IMR-90 (cell line): ENCODE results near the gene AGPAT1. TPM values are rescaled to one million over a fixed set of nuclear protein-coding genes. Genes with fewer than 3 reads are reported as not detected.

Experiments
- ATAC-seq: fragments of 200-7000 bp; cut with Tn5 transposase; 2 replicates; pipeline ENCODE4 v1.9.1; 2020; ENCODE audit warnings: low read depth, mild to moderate bottlenecking, moderate library complexity
- BruUV-seq: library from RNA; stranded (reverse); fragments of 400-500 nt; replicated peaks from 2 replicates; lab custom pipeline; 2021; lab: Mats Ljungman, UMichigan
- CTCF ChIA-PET: fragments of 300-600 bp; formaldehyde crosslinking; extraction: SDS; loops from one replicate; lab custom pipeline; 2021; ENCODE audit warnings: antibody characterized with exemption; lab: Yijun Ruan, JAX
- POLR2A ChIA-PET: fragments of 300-600 bp; sonication (Branson Sonifier 250); formaldehyde crosslinking; loops from one replicate; lab custom pipeline; 2022; ENCODE audit warnings: antibody characterized with exemption; ENCODE audit not compliant: unreplicated experiment; lab: Charles Lee
- DNase-seq: peaks from one replicate; pipeline ENCODE4 v3.0.0; 2013
- H2AFZ ChIP-seq: replicated peaks from 2 replicates; pipeline ENCODE3; 2013; ENCODE audit warnings: low read length, mild to moderate bottlenecking; ENCODE audit not compliant: poor library complexity
- H2AK5ac ChIP-seq: 2 replicates; pipeline ENCODE4 v1.6.1; 2013; ENCODE audit warnings: low read depth, low read length, inconsistent platforms
- H2AK9ac ChIP-seq: replicated peaks from 2 replicates; pipeline ENCODE3; 2013; ENCODE audit warnings: mild to moderate bottlenecking, low read depth, low read length, moderate library complexity; ENCODE audit not compliant: poor library complexity
- H2BK120ac ChIP-seq: 2 replicates; pipeline ENCODE4 v1.6.1; 2013; ENCODE audit warnings: low read depth, low read length, inconsistent platforms
- H2BK15ac ChIP-seq: 3 replicates; pipeline ENCODE4 v1.6.1; 2013; ENCODE audit warnings: low read depth, low read length, inconsistent platforms
- H2BK20ac ChIP-seq: 2 replicates; pipeline ENCODE4 v1.6.1; 2013; ENCODE audit warnings: low read depth, mild to moderate bottlenecking, inconsistent platforms, low read length, moderate library complexity
- H2BK5ac ChIP-seq: 2 replicates; pipeline ENCODE4 v1.6.1; 2013; ENCODE audit warnings: mild to moderate bottlenecking, low read depth, low read length, inconsistent platforms; ENCODE audit not compliant: poor library complexity, severe bottlenecking
- H3K14ac ChIP-seq: replicated peaks from 2 replicates; pipeline ENCODE4 v1.6.1; 2013; ENCODE audit warnings: low read depth, low read length, inconsistent platforms
- H3K18ac ChIP-seq: 2 replicates; pipeline ENCODE4 v1.6.1; 2013; ENCODE audit warnings: low read depth, low read length, control low read depth
- H3K23ac ChIP-seq: 2 replicates; pipeline ENCODE4 v1.6.1; 2013; ENCODE audit warnings: low read depth, low read length, inconsistent platforms
- H3K27ac ChIP-seq: 2 replicates; pipeline ENCODE4 v1.5.1; 2013; ENCODE audit warnings: mild to moderate bottlenecking, control low read depth, low read length; ENCODE audit not compliant: insufficient read depth
- H3K27me3 ChIP-seq: 2 replicates; pipeline ENCODE4 v1.6.1; 2013; ENCODE audit warnings: low read length; ENCODE audit not compliant: control insufficient read depth, insufficient read depth
- H3K36me3 ChIP-seq: 2 replicates; pipeline ENCODE4 v1.6.1; 2013; ENCODE audit warnings: low read length, mixed read lengths; ENCODE audit not compliant: control insufficient read depth, insufficient read depth
- H3K4ac ChIP-seq: 2 replicates; pipeline ENCODE4 v1.6.1; 2013; ENCODE audit warnings: low read depth, low read length, inconsistent platforms
- H3K4me1 ChIP-seq: 2 replicates; pipeline ENCODE4 v1.6.1; 2013; ENCODE audit warnings: low read length, mixed read lengths; ENCODE audit not compliant: control insufficient read depth, insufficient read depth
- H3K4me2 ChIP-seq: 2 replicates; pipeline ENCODE4 v1.6.1; 2013; ENCODE audit warnings: low read depth, mild to moderate bottlenecking, control low read depth, low read length, moderate library complexity
- H3K4me3 ChIP-seq: 2 replicates; pipeline ENCODE4 v1.5.1; 2013; ENCODE audit warnings: low read depth, mild to moderate bottlenecking, control low read depth, low read length, moderate library complexity; ENCODE audit not compliant: insufficient read depth
- H3K56ac ChIP-seq: 2 replicates; pipeline ENCODE4 v1.6.1; 2013; ENCODE audit warnings: low read length, inconsistent platforms; ENCODE audit not compliant: insufficient read depth; ENCODE audit errors: extremely low read depth
- H3K79me1 ChIP-seq, 2 experiments: 2 replicates each; pipeline ENCODE4 v1.6.1; 2013; ENCODE audit warnings: low read length in 2 of 2, inconsistent platforms in 1 of 2, low read depth in 1 of 2
- H3K9ac ChIP-seq: 2 replicates; pipeline ENCODE4 v1.6.1; 2013; ENCODE audit warnings: low read depth, low read length, control low read depth
- H3K9me1 ChIP-seq: 2 replicates; pipeline ENCODE4 v1.6.1; 2013; ENCODE audit warnings: low read length, inconsistent platforms; ENCODE audit not compliant: insufficient read depth
- H3K9me3 ChIP-seq: 2 replicates; pipeline ENCODE4 v1.6.1; 2013; ENCODE audit warnings: low read length; ENCODE audit not compliant: control insufficient read depth, insufficient read depth
- H4K20me1 ChIP-seq: 2 replicates; pipeline ENCODE4 v1.6.1; 2013; ENCODE audit warnings: low read length, inconsistent platforms; ENCODE audit not compliant: insufficient read depth
- H4K5ac ChIP-seq: 2 replicates; pipeline ENCODE4 v1.6.1; 2013; ENCODE audit warnings: mild to moderate bottlenecking, low read depth, low read length, control low read depth
- H4K8ac ChIP-seq, 2 experiments: 2 replicates each; pipeline ENCODE4 v1.6.1; 2013; ENCODE audit warnings: low read depth in 2 of 2, low read length in 2 of 2, control low read depth in 1 of 2, inconsistent platforms in 1 of 2
- H4K91ac ChIP-seq: 2 replicates; pipeline ENCODE4 v1.6.1; 2013; ENCODE audit warnings: low read depth, low read length, inconsistent platforms; ENCODE audit not compliant: insufficient read depth
- CEBPB ChIP-seq: IDR thresholded peaks from 2 replicates; pipeline ENCODE4 v1.6.1; 2012; ENCODE audit warnings: low read depth, low read length, improper control_type of control experiment
- WGBS, 2 experiments: methylation state at CpG; one replicate each; pipeline versions ENCODE4 v1.1.5 to v1.1.7; 2013; ENCODE audit warnings: missing lambda C conversion rate in 2 of 2; ENCODE audit not compliant: insufficient read length in 1 of 2; ENCODE audit errors: extremely low coverage in 2 of 2; 5-methylcytosine and 5-hydroxymethylcytosine counted together
- dilution Hi-C: fragments of 300-500 bp; cut with HindIII; formaldehyde crosslinking; loops from one replicate; pipeline ENCODE4 v1.14.3; 2018; ENCODE audit warnings: low sequenced_read_pairs; ENCODE audit not compliant: unreplicated experiment
- in situ Hi-C: fragments of 300-500 bp; cut with MboI; formaldehyde crosslinking; loops from 3 replicates; pipeline ENCODE4 v1.14.3; 2019; ENCODE audit warnings: low sequenced_read_pairs, inconsistent platforms, mixed read lengths
- intact Hi-C: fragments of 100-400 bp; cut with micrococcal nuclease; formaldehyde crosslinking; loops from 2 replicates; pipeline ENCODE4 v1.10.0; 2022
- polyA plus RNA-seq, 3 experiments: library from polyadenylated mRNA; depleted of rRNA; stranded (reverse); fragments of >200 nt; gene quantifications; 2 replicates each; pipeline ENCODE4 v1.2.3, GENCODE V29; 2012; ENCODE audit warnings: low replicate concordance in 1 of 3
- total RNA-seq: library from RNA; depleted of rRNA; stranded (reverse); fragments of >200 nt; gene quantifications from 2 replicates; pipeline ENCODE4 v1.2.3, GENCODE V29; 2012
- TF ChIP-seq, protein P1 (sequence below): conservative IDR thresholded peaks from 2 replicates; pipeline ENCODE4 v1.5.1; 2012; ENCODE audit warnings: mild to moderate bottlenecking, low read depth, low read length, improper control_type of control experiment

Gene AGPAT1
- total and polyA plus RNA-seq, 2 of the 4 experiments (the other 2 are of a cell fraction), result 27.2 to 116 TPM

DNA sequence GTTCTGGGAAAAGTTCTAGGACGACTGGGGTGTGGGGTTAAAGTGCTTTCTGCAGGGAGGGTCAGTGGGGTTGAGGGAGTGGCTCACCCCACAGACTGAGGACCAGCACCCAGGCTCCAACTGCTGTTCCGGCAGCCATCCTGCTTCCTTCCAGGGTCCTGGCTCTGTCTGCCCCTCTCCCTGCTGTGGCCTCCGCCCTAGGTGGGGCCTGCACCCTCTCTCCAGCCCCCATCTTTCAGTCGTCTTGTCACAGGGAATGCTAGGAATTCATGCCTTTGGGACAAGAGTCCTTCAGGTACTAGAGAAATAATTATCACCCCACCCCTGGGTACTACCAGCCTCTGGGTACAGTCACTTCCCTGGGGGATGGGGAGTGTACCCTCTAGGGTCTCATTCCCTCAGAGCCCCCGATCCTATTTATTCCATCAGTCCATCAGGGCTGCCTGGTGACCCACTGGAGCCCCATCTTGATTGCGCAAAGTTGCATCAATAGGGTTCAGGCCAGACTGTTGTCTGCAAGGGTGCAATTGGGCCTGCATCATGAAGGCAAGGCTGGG is 8.3 kb upstream of the AGPAT1 start, which contains the start of gene AGER:
Gene AGER (minus strand): TSS at position 170 of the 557 bp plus-strand sequence. CDS start 31 bp downstream, at position 139.
- no peak within 1 kb of the TSS for H2BK15ac ChIP-seq
- peak within 1 kb of the TSS; percentile 71 for H2AK9ac ChIP-seq
- H2BK120ac ChIP-seq, result no peak within 1 kb of the TSS
- no peak within 1 kb of the TSS for H4K8ac ChIP-seq
- dilution Hi-C loops (no loop called here), in situ Hi-C loops (loop anchor here (25.0 kb wide), 1 partner anchor 778 kb away; the partner anchor contains the start of genes BRD2 and HLA-DMA), intact Hi-C loops (no loop called here)
- no peak within 1 kb of the TSS for H3K4me3 ChIP-seq
- H2BK20ac ChIP-seq, result no peak within 1 kb of the TSS
- no peak within 1 kb of the TSS for H4K91ac ChIP-seq
- no peak within 1 kb of the TSS for H3K18ac ChIP-seq
- WGBS, 2 experiments, result 100% methylated on average over 1 of the region's 6 CpGs; no CpG with 5 or more reads in 1 of the 2 experiments
- H3K79me1 ChIP-seq, result peaks cover 11 to 48% of the 10 kb centered on the region in 2 experiments
- CTCF ChIA-PET, result no interaction called here
- H3K4me2 ChIP-seq, result no peak within 1 kb of the TSS
- peaks cover 9% of the 10 kb centered on the region for H3K9me1 ChIP-seq
- ATAC-seq (no peak), DNase-seq (no peak)
- H2AK5ac ChIP-seq, result no peak within 1 kb of the TSS; the same call in 1 of the 2 replicates
- POLR2A ChIA-PET, result no interaction called here
- H3K9me3 ChIP-seq, result no peaks in the 10 kb centered on the region
- H3K23ac ChIP-seq, result no peak within 1 kb of the TSS
- no peak within 1 kb of the TSS for H3K56ac ChIP-seq
- TF ChIP-seq, protein P1, sequence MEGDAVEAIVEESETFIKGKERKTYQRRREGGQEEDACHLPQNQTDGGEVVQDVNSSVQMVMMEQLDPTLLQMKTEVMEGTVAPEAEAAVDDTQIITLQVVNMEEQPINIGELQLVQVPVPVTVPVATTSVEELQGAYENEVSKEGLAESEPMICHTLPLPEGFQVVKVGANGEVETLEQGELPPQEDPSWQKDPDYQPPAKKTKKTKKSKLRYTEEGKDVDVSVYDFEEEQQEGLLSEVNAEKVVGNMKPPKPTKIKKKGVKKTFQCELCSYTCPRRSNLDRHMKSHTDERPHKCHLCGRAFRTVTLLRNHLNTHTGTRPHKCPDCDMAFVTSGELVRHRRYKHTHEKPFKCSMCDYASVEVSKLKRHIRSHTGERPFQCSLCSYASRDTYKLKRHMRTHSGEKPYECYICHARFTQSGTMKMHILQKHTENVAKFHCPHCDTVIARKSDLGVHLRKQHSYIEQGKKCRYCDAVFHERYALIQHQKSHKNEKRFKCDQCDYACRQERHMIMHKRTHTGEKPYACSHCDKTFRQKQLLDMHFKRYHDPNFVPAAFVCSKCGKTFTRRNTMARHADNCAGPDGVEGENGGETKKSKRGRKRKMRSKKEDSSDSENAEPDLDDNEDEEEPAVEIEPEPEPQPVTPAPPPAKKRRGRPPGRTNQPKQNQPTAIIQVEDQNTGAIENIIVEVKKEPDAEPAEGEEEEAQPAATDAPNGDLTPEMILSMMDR, result no peak
- TF ChIP-seq CEBPB, result peak; percentile 42; the same call in 1 of the 2 replicates
- BruUV-seq, result no TSS peak
- H3K4me1 ChIP-seq, result no peaks in the 10 kb centered on the region
- no peak within 1 kb of the TSS for H3K27ac ChIP-seq
- H2AFZ ChIP-seq, result peak within 1 kb of the TSS; percentile 39
- no peak within 1 kb of the TSS for H4K5ac ChIP-seq
- no peaks in the 10 kb centered on the region for H3K27me3 ChIP-seq
- H4K20me1 ChIP-seq, result no peaks in the 10 kb centered on the region
- no peak within 1 kb of the TSS for H2BK5ac ChIP-seq
- peaks cover 38% of the 10 kb centered on the region for H3K36me3 ChIP-seq
- no peak within 1 kb of the TSS; the same call in 1 of the 2 replicates for H3K4ac ChIP-seq
- H3K14ac ChIP-seq, result no peak within 1 kb of the TSS
- H3K9ac ChIP-seq, result no peak within 1 kb of the TSS
